ENCODE measurements around the gene IL4I1. TPM values are rescaled to one million over a fixed set of nuclear protein-coding genes. Genes with fewer than 3 reads are reported as not detected.

The IL4I1 gene
- total and polyA plus RNA-seq, 4 donors: 0.08 to 0.75 (median 0.23) TPM

Small RNA genes within 50 kb of the gene (small RNA-seq; reads per million reads assigned to genes)
- gene MIR4749: not detected

Other genes with a start within 250 kb of the IL4I1 start
- 10 to 100 TPM; 24.4 to 31.7 TPM for gene IRF3, start 231.0 kb downstream of the IL4I1 start, total RNA-seq
- 10 to 100 TPM; 18.2 to 33.6 TPM for gene IRF3, start 231.0 kb downstream of the IL4I1 start, polyA plus RNA-seq
- gene BCL2L12, start 231.0 kb downstream of the IL4I1 start, total RNA-seq: 1 to 10 TPM; 1.6 to 6.3 TPM
- gene BCL2L12, start 231.0 kb downstream of the IL4I1 start, polyA plus RNA-seq: 10 to 100 TPM in 1 of 2 donors, 1 to 10 TPM in 1; 7.2 to 15.7 TPM
- 10 to 100 TPM; 61.6 to 67.2 TPM for gene PRMT1, start 219.6 kb downstream of the IL4I1 start, total RNA-seq
- gene PRMT1, start 219.6 kb downstream of the IL4I1 start, polyA plus RNA-seq: 10 to 100 TPM; 35.1 to 46.0 TPM
- gene ADM5, start 207.3 kb downstream of the IL4I1 start, total RNA-seq: under 1 TPM; 0.28 to 0.84 TPM
- gene ADM5, start 207.3 kb downstream of the IL4I1 start, polyA plus RNA-seq: under 1 TPM; 0.11 to 0.23 TPM
- gene CPT1C, start 205.8 kb downstream of the IL4I1 start, total RNA-seq: under 1 TPM; 0.37 to 0.50 TPM
- under 1 TPM; 0.67 to 0.75 TPM for gene CPT1C, start 205.8 kb downstream of the IL4I1 start, polyA plus RNA-seq
- gene TSKS, start 133.6 kb downstream of the IL4I1 start, total RNA-seq: under 1 TPM; 0.08 to 0.61 TPM
- under 1 TPM in 1 of 2 donors, not detected in 1; 0.07 TPM for gene TSKS, start 133.6 kb downstream of the IL4I1 start, polyA plus RNA-seq
- gene AP2A1, start 129.9 kb downstream of the IL4I1 start, total RNA-seq: 100 to 1,000 TPM in 1 of 2 donors, 10 to 100 TPM in 1; 58.0 to 123 TPM
- 10 to 100 TPM; 20.1 to 57.0 TPM for gene AP2A1, start 129.9 kb downstream of the IL4I1 start, polyA plus RNA-seq
- gene FUZ, start 83.6 kb downstream of the IL4I1 start, total RNA-seq: 10 to 100 TPM in 1 of 2 donors, 1 to 10 TPM in 1; 3.8 to 12.5 TPM
- gene FUZ, start 83.6 kb downstream of the IL4I1 start, polyA plus RNA-seq: 1 to 10 TPM; 6.4 to 7.6 TPM
- 10 to 100 TPM in 1 of 2 donors, 1 to 10 TPM in 1; 7.6 to 24.1 TPM for gene MED25, start 78.6 kb downstream of the IL4I1 start, total RNA-seq
- 10 to 100 TPM in 1 of 2 donors, 1 to 10 TPM in 1; 4.7 to 11.5 TPM for gene MED25, start 78.6 kb downstream of the IL4I1 start, polyA plus RNA-seq
- gene PTOV1, start 45.7 kb downstream of the IL4I1 start, total RNA-seq: 10 to 100 TPM; 38.0 to 40.7 TPM
- gene PTOV1, start 45.7 kb downstream of the IL4I1 start, polyA plus RNA-seq: 10 to 100 TPM; 41.9 to 52.3 TPM
- 10 to 100 TPM; 17.3 to 30.9 TPM for gene PNKP, start 29.3 kb downstream of the IL4I1 start, total RNA-seq
- gene PNKP, start 29.3 kb downstream of the IL4I1 start, polyA plus RNA-seq: 10 to 100 TPM; 18.5 to 21.1 TPM
- gene AKT1S1, start 19.5 kb downstream of the IL4I1 start, total RNA-seq: 10 to 100 TPM in 1 of 2 donors, 1 to 10 TPM in 1; 6.8 to 10.3 TPM
- gene AKT1S1, start 19.5 kb downstream of the IL4I1 start, polyA plus RNA-seq: 10 to 100 TPM; 15.4 to 43.9 TPM
- 10 to 100 TPM; 11.3 to 14.9 TPM for gene TBC1D17, start 19.2 kb downstream of the IL4I1 start, total RNA-seq
- gene TBC1D17, start 19.2 kb downstream of the IL4I1 start, polyA plus RNA-seq: 10 to 100 TPM; 19.5 to 27.9 TPM
- gene ATF5, start 32.3 kb upstream of the IL4I1 start, total RNA-seq: 100 to 1,000 TPM in 1 of 2 donors, 10 to 100 TPM in 1; 42.3 to 143 TPM
- 1,000 to 10,000 TPM in 1 of 2 donors, 100 to 1,000 TPM in 1; 550 to 2,086 TPM for gene ATF5, start 32.3 kb upstream of the IL4I1 start, polyA plus RNA-seq
- gene NUP62, start 32.6 kb upstream of the IL4I1 start, total RNA-seq: 10 to 100 TPM; 14.2 to 19.8 TPM
- gene NUP62, start 32.6 kb upstream of the IL4I1 start, polyA plus RNA-seq: 10 to 100 TPM; 16.7 to 19.6 TPM
- gene SIGLEC11, start 64.3 kb upstream of the IL4I1 start, total RNA-seq: 1 to 10 TPM; 4.4 to 8.9 TPM
- gene SIGLEC11, start 64.3 kb upstream of the IL4I1 start, polyA plus RNA-seq: 1 to 10 TPM in 1 of 2 donors, under 1 TPM in 1; 0.49 to 2.1 TPM
- gene VRK3, start 128.5 kb upstream of the IL4I1 start, total RNA-seq: 10 to 100 TPM; 16.2 to 23.0 TPM
- 10 to 100 TPM; 17.7 to 23.6 TPM for gene VRK3, start 128.5 kb upstream of the IL4I1 start, polyA plus RNA-seq
- 1 to 10 TPM; 3.6 to 4.0 TPM for gene ZNF473, start 129.1 kb upstream of the IL4I1 start, total RNA-seq
- 1 to 10 TPM in 1 of 2 donors, under 1 TPM in 1; 0.92 to 1.9 TPM for gene ZNF473, start 129.1 kb upstream of the IL4I1 start, polyA plus RNA-seq

Data from liver (tissue), 5 donors.